ENCODE results near the gene FAH.
A peak's percentile ranks its signal among the peaks of the same experiment; 100 is the strongest.
"Not testable (repeated sequence)": the region's sequence is repeated elsewhere in the genome, so short reads cannot be mapped to it uniquely, and the experiment has no call there.

FAH gene

GRCh38 chr15:80152896-80153876 lies at the start of gene FAH:
FAH (plus strand) TSS chr15:80152999; CDS start chr15:80153055, 56 bp downstream.
- DNase-seq (ENCODE audit: low read depth in 2 of 3, low spot score in 1 of 3), result peak; percentile 20 to 31 (median 31)

GRCh38 chr15:80105193-80105592 lies 47.6 kb upstream of the FAH start:
- DNase-seq (ENCODE audit: low read depth in 2 of 3, low spot score in 1 of 3), result no peak

GRCh38 chr15:80105595-80105994 lies 47.2 kb upstream of the FAH start:
- DNase-seq (ENCODE audit: low read depth in 2 of 3, low spot score in 1 of 3), result no peak

GRCh38 chr15:80106051-80106450 lies 46.7 kb upstream of the FAH start:
- no peak for DNase-seq (ENCODE audit: low read depth in 2 of 3, low spot score in 1 of 3)

GRCh38 chr15:80107204-80107603 lies 45.6 kb upstream of the FAH start:
- DNase-seq (ENCODE audit: low read depth in 2 of 3, low spot score in 1 of 3), result no peak

GRCh38 chr15:80107774-80108173 lies 45.0 kb upstream of the FAH start:
- DNase-seq (ENCODE audit: low read depth in 2 of 3, low spot score in 1 of 3), result no peak

- no peak for DNase-seq (ENCODE audit: low read depth in 2 of 3, low spot score in 1 of 3)
These were observed 43.4 kb upstream of the FAH start for GRCh38 chr15:80109388-80109787.

- DNase-seq (ENCODE audit: low read depth in 2 of 3, low spot score in 1 of 3), result no peak
These were observed 41.9 kb upstream of the FAH start for GRCh38 chr15:80110920-80111319.

- no peak for DNase-seq (ENCODE audit: low read depth in 2 of 3, low spot score in 1 of 3)
These were observed 38.7 kb upstream of the FAH start for GRCh38 chr15:80114114-80114513.

GRCh38 chr15:80115021-80115420 lies 37.8 kb upstream of the FAH start:
- DNase-seq (ENCODE audit: low read depth in 2 of 3, low spot score in 1 of 3), result no peak

GRCh38 chr15:80118956-80119355 lies 33.8 kb upstream of the FAH start:
- DNase-seq (ENCODE audit: low read depth in 2 of 3, low spot score in 1 of 3), result no peak

GRCh38 chr15:80120636-80121035 lies 32.2 kb upstream of the FAH start:
- no peak for DNase-seq (ENCODE audit: low read depth in 2 of 3, low spot score in 1 of 3)

- no peak for DNase-seq (ENCODE audit: low read depth in 2 of 3, low spot score in 1 of 3)
These were observed 31.3 kb upstream of the FAH start for GRCh38 chr15:80121546-80121945.

GRCh38 chr15:80123034-80123433 lies 29.8 kb upstream of the FAH start:
- DNase-seq (ENCODE audit: low read depth in 2 of 3, low spot score in 1 of 3), result no peak

GRCh38 chr15:80127253-80127652 lies 25.5 kb upstream of the FAH start:
- not testable (repeated sequence) for DNase-seq (ENCODE audit: low read depth in 2 of 3, low spot score in 1 of 3)

- DNase-seq (ENCODE audit: low read depth in 2 of 3, low spot score in 1 of 3), result no peak
These were observed 24.9 kb upstream of the FAH start for GRCh38 chr15:80127911-80128310.

- DNase-seq (ENCODE audit: low read depth in 2 of 3, low spot score in 1 of 3), result no peak
These were observed 20.4 kb upstream of the FAH start for GRCh38 chr15:80132382-80132781.

GRCh38 chr15:80136854-80137253 lies 15.9 kb upstream of the FAH start:
- no peak for DNase-seq (ENCODE audit: low read depth in 2 of 3, low spot score in 1 of 3)

- no peak for DNase-seq (ENCODE audit: low read depth in 2 of 3, low spot score in 1 of 3)
These were observed 13.8 kb upstream of the FAH start for GRCh38 chr15:80138961-80139360.

GRCh38 chr15:80140909-80141308 lies 11.9 kb upstream of the FAH start:
- DNase-seq (ENCODE audit: low read depth in 2 of 3, low spot score in 1 of 3), result no peak

GRCh38 chr15:80141916-80142598 lies 10.7 kb upstream of the FAH start:
- DNase-seq (ENCODE audit: low read depth in 2 of 3, low spot score in 1 of 3), result no peak

GRCh38 chr15:80142646-80143045 lies 10.2 kb upstream of the FAH start:
- DNase-seq (ENCODE audit: low read depth in 2 of 3, low spot score in 1 of 3), result no peak

Data from stimulated activated CD4-positive, alpha-beta T cell treated with anti-CD3 and anti-CD28 coated beads, Interleukin-12 subunit alpha, Interleukin-12 subunit beta, amount 100 ng/mL, for 48 hours (primary cell).